Bone marrow (tissue), 2 donors: ENCODE results near the gene RBM20.
"Not testable (repeated sequence)": the region's sequence is repeated elsewhere in the genome, so short reads cannot be mapped to it uniquely, and the experiment has no call there.

Experiments used
- DNase-seq, 2 donors: peaks; one replicate each; lab custom pipeline; 2025; lab: John Stamatoyannopoulos, UW

The RBM20 gene

GRCh38 chr10:110764793-110765512 is 120.8 kb downstream of the RBM20 start:
- DNase-seq = no peak

GRCh38 chr10:110765513-110766319 is 121.6 kb downstream of the RBM20 start:
- no peak for DNase-seq

- not testable (repeated sequence) for DNase-seq
Observed at GRCh38 chr10:110767601-110768000, 123.5 kb downstream of the RBM20 start.

DNA sequence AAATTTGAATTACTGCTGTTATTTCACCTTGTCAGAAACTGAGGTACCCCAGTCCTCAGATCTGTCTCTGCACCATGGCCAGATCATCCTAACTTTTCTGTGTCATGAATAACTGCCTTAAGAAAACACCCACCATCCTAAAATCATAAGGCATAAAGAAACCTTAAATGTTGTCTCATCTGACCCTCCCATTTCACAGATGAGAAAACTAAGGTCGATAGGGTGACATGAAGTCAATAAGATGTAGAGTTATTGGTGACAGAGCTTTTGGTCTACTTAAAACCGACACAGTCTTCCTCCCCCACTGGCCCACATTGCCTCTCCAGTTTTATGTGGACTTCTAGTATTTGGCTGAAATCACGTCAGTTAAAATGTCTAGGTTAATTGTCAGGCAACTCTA is 126.1 kb downstream of the RBM20 start:
- DNase-seq = no peak

- no peak for DNase-seq
Observed at GRCh38 chr10:110771486-110771885, 127.3 kb downstream of the RBM20 start.

DNA sequence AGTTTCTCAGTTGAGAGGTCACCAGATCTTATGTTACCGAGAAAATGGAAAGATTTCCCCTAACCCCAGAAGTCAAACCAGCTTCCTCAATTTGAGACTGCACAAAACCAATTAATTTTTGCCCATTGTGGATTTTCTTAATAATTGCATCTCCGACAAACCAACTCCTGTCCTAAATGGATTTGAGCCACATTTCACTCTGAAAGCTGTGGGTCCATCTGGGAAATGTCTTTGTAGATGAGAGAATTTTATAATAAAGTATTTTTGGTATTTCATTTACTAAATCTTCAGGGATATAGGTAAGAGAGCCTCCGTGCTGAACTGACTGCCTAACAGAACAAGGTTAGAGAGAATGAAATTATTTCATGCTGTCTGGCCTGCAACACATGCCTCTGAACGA is 127.9 kb downstream of the RBM20 start:
- DNase-seq = no peak

DNA sequence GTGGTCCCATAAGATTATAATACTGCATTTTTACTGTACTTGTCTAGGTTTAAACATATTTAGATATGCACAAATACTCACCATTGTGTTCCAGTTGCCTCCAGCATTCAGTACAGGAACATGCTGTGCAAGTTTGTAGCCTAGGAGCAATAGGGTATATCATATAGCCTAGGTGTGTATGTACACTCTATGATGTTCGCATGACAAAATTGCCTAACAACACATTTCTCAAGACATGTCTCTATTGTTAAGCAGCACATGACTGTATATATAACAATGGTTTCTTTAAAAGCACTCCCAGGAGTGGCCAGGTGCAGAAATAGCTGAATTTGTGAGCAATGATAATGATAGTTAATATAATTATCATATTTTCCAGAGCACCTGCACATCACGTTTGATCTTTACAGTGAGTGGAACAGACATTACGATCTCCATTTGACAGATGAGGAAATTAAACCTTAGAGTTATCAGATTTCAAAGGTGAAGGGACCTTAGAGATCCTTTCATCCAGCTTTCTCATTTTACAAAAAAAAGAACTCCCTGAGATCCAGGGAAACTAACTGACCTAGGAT is 128.4 kb downstream of the RBM20 start:
- DNase-seq = no peak

DNA sequence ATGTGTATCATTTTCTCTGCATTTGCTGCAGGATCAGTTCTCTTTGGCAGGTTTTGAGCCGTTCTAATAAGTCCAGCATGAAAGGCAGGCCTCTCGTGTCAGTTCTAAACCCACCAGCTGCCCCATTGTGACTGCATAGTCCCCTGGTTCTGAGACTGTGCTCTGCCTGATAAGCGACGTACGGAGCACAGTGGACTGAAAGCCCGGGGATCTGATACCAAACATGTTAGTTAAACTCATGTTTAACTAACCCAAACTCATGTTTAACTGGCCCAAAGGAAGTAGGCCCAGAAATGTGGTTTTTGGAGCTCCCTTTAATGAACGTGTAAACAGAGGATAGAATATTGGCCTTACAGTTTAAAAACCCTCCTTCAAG is 129.5 kb downstream of the RBM20 start:
- DNase-seq = no peak

DNA sequence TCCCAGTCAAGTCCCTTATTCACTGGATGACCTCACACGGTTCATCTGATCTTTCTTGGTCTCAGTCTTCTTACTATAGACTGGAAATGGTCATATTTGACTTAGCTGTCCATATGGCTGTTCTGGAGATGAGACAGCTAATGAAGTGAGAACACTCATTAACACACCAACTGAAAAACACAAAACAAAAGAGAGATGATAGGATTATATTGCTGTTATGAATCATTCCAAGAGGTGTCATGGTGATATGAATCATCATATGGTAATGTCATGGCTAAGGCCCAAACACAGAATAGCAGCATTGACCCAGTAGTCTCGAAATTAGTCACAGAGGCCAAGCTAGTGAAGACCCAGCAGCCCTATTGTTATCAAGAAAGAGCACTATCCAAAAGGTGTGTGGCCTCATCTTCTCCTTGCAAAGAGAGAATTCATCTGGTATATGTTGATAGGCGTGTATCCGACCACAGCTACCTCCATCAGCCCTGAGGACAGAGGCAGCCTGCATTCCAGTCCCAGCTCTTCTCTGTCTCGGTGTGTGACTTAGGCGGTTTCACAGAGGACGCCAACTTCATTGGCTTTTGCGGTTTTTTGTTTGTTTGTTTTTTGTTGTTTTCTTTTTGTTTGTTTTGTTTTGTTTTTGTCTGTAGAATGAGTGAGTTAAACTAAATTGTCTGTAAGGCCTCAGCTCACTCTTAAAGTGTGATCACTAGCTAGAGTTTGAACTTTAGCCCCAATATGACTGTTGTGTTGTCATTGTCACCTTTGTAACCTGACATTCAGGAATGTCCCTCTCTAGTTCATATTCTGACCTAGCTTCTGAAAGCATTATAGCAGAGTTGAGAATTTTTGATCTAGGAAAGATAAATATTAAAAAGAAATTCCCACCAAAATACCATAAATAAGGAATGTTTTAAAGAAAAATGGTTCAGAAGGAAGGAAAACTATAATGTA is 130.2 kb downstream of the RBM20 start:
- no peak for DNase-seq

- DNase-seq = no peak
Observed at GRCh38 chr10:110775020-110775375, 130.9 kb downstream of the RBM20 start.

- DNase-seq = no peak
Observed at GRCh38 chr10:110775406-110775805, 131.3 kb downstream of the RBM20 start.

DNA sequence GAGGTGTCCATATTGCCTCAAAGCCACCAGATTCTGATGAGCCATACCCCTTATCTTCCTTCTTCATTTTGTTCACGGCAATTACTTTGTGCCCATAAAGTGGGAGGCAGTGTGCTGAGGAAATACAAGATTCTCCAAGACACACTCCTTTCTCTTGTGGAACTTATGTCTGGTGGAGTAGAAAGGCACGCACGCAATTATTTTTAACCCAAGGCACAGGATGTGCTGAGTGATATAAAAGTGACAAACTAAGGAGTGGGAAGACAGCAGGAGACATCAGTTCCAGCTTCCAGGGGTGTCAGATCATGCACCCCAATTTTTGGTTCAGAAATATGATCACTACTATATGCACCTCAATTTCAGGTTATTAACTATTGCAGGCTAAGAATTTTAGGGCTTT is 132.9 kb downstream of the RBM20 start:
- no peak for DNase-seq

DNA sequence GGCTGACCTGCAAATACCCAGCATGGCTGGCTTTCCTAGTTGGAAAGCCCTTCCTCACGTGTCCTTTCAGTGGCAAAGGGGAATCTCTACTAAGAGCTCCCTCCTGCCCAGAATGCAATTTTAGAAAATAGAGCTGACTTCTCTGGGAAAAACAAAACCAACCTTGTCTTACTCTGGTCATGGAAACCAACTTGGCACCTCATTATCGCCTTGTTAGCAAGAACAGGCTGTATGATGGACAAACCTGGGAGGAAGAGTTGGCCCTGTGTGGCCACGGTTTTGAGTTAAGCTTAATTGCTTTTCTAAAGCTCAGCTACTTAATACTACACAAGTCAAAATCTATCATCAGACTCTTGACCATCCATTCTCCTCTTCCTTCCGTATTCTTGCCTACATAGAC is 133.5 kb downstream of the RBM20 start:
- DNase-seq = no peak

GRCh38 chr10:110778211-110778610 is 134.1 kb downstream of the RBM20 start:
- DNase-seq = no peak

- DNase-seq = no peak
Observed at GRCh38 chr10:110779489-110779888, 135.4 kb downstream of the RBM20 start.

- no peak for DNase-seq
Observed at GRCh38 chr10:110780704-110781103, 136.6 kb downstream of the RBM20 start.

- DNase-seq = no peak
Observed at GRCh38 chr10:110781139-110781538, 137.0 kb downstream of the RBM20 start.

GRCh38 chr10:110782616-110783015 is 138.5 kb downstream of the RBM20 start:
- DNase-seq = no peak

DNA sequence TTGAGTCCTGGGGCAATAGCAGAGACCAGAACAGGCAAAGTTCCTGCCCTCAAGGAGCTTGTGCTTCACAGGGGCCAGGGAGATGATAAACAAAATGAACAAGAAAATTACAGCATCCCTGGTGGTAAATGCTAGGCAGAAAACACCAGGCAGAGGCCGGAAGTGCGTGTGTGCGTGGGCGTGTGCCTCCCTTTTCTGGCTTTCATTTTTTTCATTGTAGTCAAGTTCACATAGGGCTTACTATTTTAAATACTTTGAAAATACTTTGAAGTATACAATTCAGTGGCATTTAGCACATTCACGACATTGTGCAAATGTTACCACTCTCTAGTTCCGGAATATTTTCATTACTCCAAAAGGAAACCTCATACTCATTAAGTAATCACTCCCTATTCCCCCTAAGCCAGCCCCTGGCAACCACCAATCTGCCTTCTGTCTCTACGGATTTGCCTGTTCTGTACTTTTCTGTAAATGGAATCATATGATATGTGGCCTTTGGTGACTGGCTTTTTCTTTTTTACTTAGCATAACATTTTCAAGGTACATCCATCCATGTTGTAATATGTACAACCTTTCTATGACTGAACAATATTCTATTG is 139.5 kb downstream of the RBM20 start:
- DNase-seq = no peak

- no peak for DNase-seq
Observed at GRCh38 chr10:110784198-110784597, 140.1 kb downstream of the RBM20 start.

GRCh38 chr10:110786172-110786571 is 142.0 kb downstream of the RBM20 start:
- DNase-seq = no peak
